Lower leg skin (tissue), 4 donors: ENCODE measurements around the gene PTPN1. TPM values are rescaled to one million over a fixed set of nuclear protein-coding genes. Genes with fewer than 3 reads are reported as not detected.

Experiments
- DNase-seq, 2 donors: peaks; one replicate each; pipeline ENCODE4 v3.0.0-alpha.2; 2019; ENCODE audit warnings: low spot score in 2 of 2
- H3K4me3 ChIP-seq: fragments of 200-600 bp; sonication (generic); 2 replicates; pipeline ENCODE4 v1.5.1; 2017; ENCODE audit warnings: mild to moderate bottlenecking, low read depth; ENCODE audit not compliant: poor library complexity, severe bottlenecking
- CTCF ChIP-seq, 3 donors: fragments of 450-650 bp; IDR thresholded peaks; one replicate each; pipeline ENCODE4 v1.5.1; 2016; ENCODE audit warnings: antibody characterized with exemption in 3 of 3, mild to moderate bottlenecking in 3 of 3, moderate library complexity in 2 of 3
- POLR2A ChIP-seq, 2 donors: fragments of 450-650 bp; IDR thresholded peaks; one replicate each; pipeline ENCODE4 v1.6.1; 2016 to 2017; ENCODE audit warnings: antibody characterized with exemption in 2 of 2, mild to moderate bottlenecking in 1 of 2, moderate library complexity in 1 of 2
- WGBS, 2 donors: methylation state at CpG; one replicate each; pipeline ENCODE4 v1.1.5; 2018; 5-methylcytosine and 5-hydroxymethylcytosine counted together
- intact Hi-C: fragments of 100-400 bp; cut with DNase I; formaldehyde crosslinking; loops from one replicate; pipeline ENCODE4 v1.15.0; 2023; ENCODE audit warnings: low total_unique reads
- total RNA-seq, 4 donors: library from RNA; depleted of rRNA; stranded (reverse); fragments of >200 nt; gene quantifications; one replicate each; pipeline ENCODE4 v1.1.0, GENCODE V29; 2016

PTPN1 gene
- total RNA-seq, 4 donors from 2014 or later = 19.1 to 29.8 (median 23.3) TPM

GRCh38 chr20:50588034-50588736 is 78.0 kb downstream of the PTPN1 start:
- TF ChIP-seq CTCF (IDR thresholded peaks at IDR 0.05) (peak in 1 of 3 donors; percentile 83), POLR2A (IDR thresholded peaks at IDR 0.05) (no peak)
- intact Hi-C loops = loop anchor here (5.0 to 10.0 kb wide), 2 partner anchors 113 to 401 kb away; no protein-coding TSS in a partner anchor
- DNase-seq = peak in 1 of 2 donors; percentile 56
- 39 to 49% methylated on average over 12 of the region's 12 CpGs for WGBS, 2 donors
- H3K4me3 ChIP-seq = no peak overlapping the region

- WGBS, 2 donors = 81 to 87% methylated on average over 20 of the region's 20 CpGs
- intact Hi-C loops = loop anchor here (5.0 to 10.0 kb wide), 2 partner anchors 115 to 402 kb away; no protein-coding TSS in a partner anchor
- H3K4me3 ChIP-seq = no peak overlapping the region
- no peak for DNase-seq
- no peak for TF ChIP-seq CTCF (IDR thresholded peaks at IDR 0.05)
- no peak for TF ChIP-seq POLR2A (IDR thresholded peaks at IDR 0.05)
Observed at GRCh38 chr20:50589548-50590347, 79.6 kb downstream of the PTPN1 start.

GRCh38 chr20:50590348-50590664 is 80.1 kb downstream of the PTPN1 start:
- TF ChIP-seq POLR2A (IDR thresholded peaks at IDR 0.05) = no peak
- no peak for TF ChIP-seq CTCF (IDR thresholded peaks at IDR 0.05)
- H3K4me3 ChIP-seq = no peak overlapping the region
- 85 to 88% methylated on average over 11 of the region's 11 CpGs for WGBS, 2 donors
- no peak for DNase-seq
- intact Hi-C loops = no loop called here

GRCh38 chr20:50591233-50591852 is 81.2 kb downstream of the PTPN1 start:
- no peak overlapping the region for H3K4me3 ChIP-seq

More at GRCh38 chr20:50591233-50591852, 81.2 kb downstream of the PTPN1 start:
- no peak for DNase-seq
- no peak for TF ChIP-seq POLR2A (IDR thresholded peaks at IDR 0.05)
- no peak for TF ChIP-seq CTCF (IDR thresholded peaks at IDR 0.05)
- intact Hi-C loops = no loop called here
- WGBS, 2 donors = 87% methylated on average over 5 of the region's 5 CpGs
